K562 (cell line): ENCODE results near the gene PYM1. TPM values are rescaled to one million over a fixed set of nuclear protein-coding genes. Genes with fewer than 3 reads are reported as not detected.

ENCODE experiments used
- CREB1 ChIP-seq, 2 experiments: sonication (generic) in 1 of 2; formaldehyde crosslinking in 1 of 2; IDR thresholded peaks; 2 replicates each; pipeline versions ENCODE4 v1.6.1 to v1.8.0; 2012 to 2022; ENCODE audit warnings: inconsistent platforms in 1 of 2, mild to moderate bottlenecking in 1 of 2, missing genetic modification reagents in 1 of 2, moderate library complexity in 1 of 2
- GABPB1 ChIP-seq: sonication (generic); formaldehyde crosslinking; IDR thresholded peaks from 2 replicates; pipeline ENCODE4 v1.8.0; 2022; ENCODE audit warnings: mild to moderate bottlenecking, missing genetic modification reagents
- KDM5B ChIP-seq: fragments of 200-600 bp; sonication (generic); IDR thresholded peaks from 2 replicates; pipeline ENCODE4 v1.6.1; 2012; ENCODE audit warnings: low read depth, mild to moderate bottlenecking, moderate library complexity, low read length, control low read depth, inconsistent platforms; ENCODE audit not compliant: insufficient replicate concordance
- NUFIP1 ChIP-seq: fragments of 450-650 bp; IDR thresholded peaks from 2 replicates; pipeline ENCODE4 v1.6.1; 2018; ENCODE audit not compliant: partially characterized antibody
- PCBP1 ChIP-seq: fragments of 200-400 bp; formaldehyde crosslinking; IDR thresholded peaks from 2 replicates; pipeline ENCODE4 v1.6.1; 2018; ENCODE audit warnings: mild to moderate bottlenecking, low read depth, low read length; ENCODE audit not compliant: poor library complexity, severe bottlenecking
- PTRF ChIP-seq: fragments of 450-650 bp; IDR thresholded peaks from 2 replicates; pipeline ENCODE4 v1.6.1; 2016; ENCODE audit warnings: mild to moderate bottlenecking, missing genetic modification characterization, missing compliant biosample characterization
- RAD21 ChIP-seq, 2 experiments: fragments of 250-450 bp in 1 of 2; fragments of 450-650 bp in 1 of 2; sonication (Bioruptor Pico) in 1 of 2; formaldehyde crosslinking in 1 of 2; IDR thresholded peaks in 1 of 2; conservative IDR thresholded peaks in 1 of 2; 2 replicates each; pipeline versions ENCODE4 v1.4.0 to v1.8.0; 2020 to 2022; ENCODE audit warnings: mild to moderate bottlenecking in 2 of 2, moderate library complexity in 1 of 2
- XRCC3 ChIP-seq: fragments of 450-650 bp; IDR thresholded peaks from 2 replicates; pipeline ENCODE4 v1.6.1; 2017; ENCODE audit warnings: mild to moderate bottlenecking, moderate library complexity
- ZNF445 ChIP-seq: fragments of 250-450 bp; sonication (Bioruptor Pico); IDR thresholded peaks from 2 replicates; pipeline ENCODE4 v1.4.0; 2020; ENCODE audit warnings: low read depth, mild to moderate bottlenecking, moderate library complexity
- ZNF584 ChIP-seq: fragments of 200-800 bp; sonication (Bioruptor generic); IDR thresholded peaks from 2 replicates; pipeline ENCODE4 v1.6.1; 2016; ENCODE audit warnings: low read depth, mild to moderate bottlenecking, missing genetic modification characterization, missing compliant biosample characterization
- ZNF699 ChIP-seq: fragments of 250-450 bp; sonication (Bioruptor Pico); IDR thresholded peaks from 2 replicates; pipeline ENCODE4 v1.8.0; 2021; ENCODE audit warnings: mild to moderate bottlenecking, moderate library complexity; ENCODE audit not compliant: insufficient replicate concordance
- polyA plus RNA-seq, 8 experiments: library from polyadenylated mRNA; depleted of rRNA in 4 of 8; stranded (reverse) in 5 of 8; unstranded in 3 of 8; fragments of >200 nt; fragmentation: Nextera tagmentation in 2 of 8; fragmentation: Illumina TruSeq in 1 of 8; extraction: Ambion mirVana in 2 of 8; extraction: Trizol in 1 of 8; gene quantifications; 2 replicates each; pipeline versions ENCODE4 v1.2.1 to v1.2.3, GENCODE V29; 2011 to 2014; ENCODE audit warnings: inconsistent platforms in 1 of 8, missing spikeins in 1 of 8
- total RNA-seq, 7 experiments: library from RNA; depleted of rRNA in 6 of 7; stranded (reverse); fragments of >200 nt in 6 of 7; fragmentation: Illumina TruSeq in 2 of 7; extraction: Trizol in 2 of 7; gene quantifications; 2 replicates each; pipeline versions ENCODE4 v1.2.1 to v1.2.3, GENCODE V29; 2011 to 2021; ENCODE audit warnings: low replicate concordance in 1 of 7
- TF ChIP-seq, protein P1 (sequence below), 3 experiments: fragments of 200-800 bp in 1 of 3; sonication (Bioruptor generic) in 1 of 3; sonication (generic) in 1 of 3; formaldehyde crosslinking in 1 of 3; IDR thresholded peaks; 2 replicates each; pipeline versions ENCODE4 v1.6.1 to v1.8.0; 2016 to 2022; ENCODE audit warnings: mild to moderate bottlenecking in 2 of 3, missing compliant biosample characterization in 2 of 3, missing genetic modification characterization in 2 of 3, missing genetic modification reagents in 1 of 3
- TF ChIP-seq, protein P2 (sequence below): fragments of 450-650 bp; IDR thresholded peaks from 2 replicates; pipeline ENCODE4 v1.6.1; 2018; ENCODE audit not compliant: partially characterized antibody
- TF ChIP-seq, protein P3 (sequence below): fragments of 150-350 bp; IDR thresholded peaks from 2 replicates; pipeline ENCODE4 v1.6.1; 2014; ENCODE audit warnings: low read depth, mild to moderate bottlenecking, low read length, borderline replicate concordance
- TF ChIP-seq, protein P4 (sequence below): sonication (generic); formaldehyde crosslinking; IDR thresholded peaks from 2 replicates; pipeline ENCODE4 v1.8.0; 2022; ENCODE audit warnings: mild to moderate bottlenecking, missing genetic modification reagents

The PYM1 gene
- total and polyA plus RNA-seq, 9 of the 15 experiments (the other 6 are each of a cell fraction or from before 2014, with no cell fraction given), result 29.0 to 51.3 (median 34.1) TPM

DNA sequence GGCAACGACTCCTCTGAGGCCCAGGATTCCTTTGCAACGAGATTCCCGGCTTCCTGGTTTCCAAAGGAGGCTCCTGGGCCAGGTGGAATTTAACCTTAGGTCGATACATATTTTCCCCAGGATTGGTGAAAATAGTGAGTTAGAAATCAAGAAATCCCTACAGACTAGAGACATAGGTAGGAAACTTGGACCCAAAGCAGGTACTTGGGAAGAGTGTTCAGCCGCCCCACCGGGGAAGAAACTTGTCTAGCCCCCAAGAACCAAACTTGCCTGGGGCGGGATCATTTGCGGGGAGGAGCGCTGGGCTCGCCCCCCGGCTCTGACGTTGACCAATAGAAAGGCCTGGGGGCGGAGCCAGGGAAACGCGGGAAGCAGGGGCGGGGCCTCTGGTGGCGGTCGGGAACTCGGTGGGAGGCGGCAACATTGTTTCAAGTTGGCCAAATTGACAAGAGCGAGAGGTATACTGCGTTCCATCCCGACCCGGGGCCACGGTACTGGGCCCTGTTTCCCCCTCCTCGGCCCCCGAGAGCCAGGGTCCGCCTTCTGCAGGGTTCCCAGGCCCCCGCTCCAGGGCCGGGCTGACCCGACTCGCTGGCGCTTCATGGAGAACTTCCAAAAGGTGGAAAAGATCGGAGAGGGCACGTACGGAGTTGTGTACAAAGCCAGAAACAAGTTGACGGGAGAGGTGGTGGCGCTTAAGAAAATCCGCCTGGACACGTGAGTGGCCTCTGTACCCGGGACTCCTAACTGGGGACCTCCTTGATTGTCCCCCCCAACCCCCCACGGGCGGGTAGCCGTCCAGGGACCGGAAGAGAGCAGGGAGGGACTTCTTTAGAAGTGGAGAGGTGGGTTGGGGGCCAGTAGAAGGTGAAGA, 39.0 kb upstream of the PYM1 start, which contains the start of gene CDK2 (continued):
- TF ChIP-seq ZNF699 (CRISPR knock-in tag), result no peak
- TF ChIP-seq, protein P1, sequence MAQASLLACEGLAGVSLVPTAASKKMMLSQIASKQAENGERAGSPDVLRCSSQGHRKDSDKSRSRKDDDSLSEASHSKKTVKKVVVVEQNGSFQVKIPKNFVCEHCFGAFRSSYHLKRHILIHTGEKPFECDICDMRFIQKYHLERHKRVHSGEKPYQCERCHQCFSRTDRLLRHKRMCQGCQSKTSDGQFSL (CRISPR knock-in tag; IDR thresholded peaks at IDR 0.05), result peak; percentile 58; the same call in 1 of the 2 replicates
- TF ChIP-seq, protein P1 (tag; IDR thresholded peaks at IDR 0.05), result 0 out of 4 replicates have a peak, but pooled peaks of 1 of the 2 experiments have one; percentile 43
- no peak for TF ChIP-seq ZNF584 (CRISPR knock-in tag)
- TF ChIP-seq, protein P2, sequence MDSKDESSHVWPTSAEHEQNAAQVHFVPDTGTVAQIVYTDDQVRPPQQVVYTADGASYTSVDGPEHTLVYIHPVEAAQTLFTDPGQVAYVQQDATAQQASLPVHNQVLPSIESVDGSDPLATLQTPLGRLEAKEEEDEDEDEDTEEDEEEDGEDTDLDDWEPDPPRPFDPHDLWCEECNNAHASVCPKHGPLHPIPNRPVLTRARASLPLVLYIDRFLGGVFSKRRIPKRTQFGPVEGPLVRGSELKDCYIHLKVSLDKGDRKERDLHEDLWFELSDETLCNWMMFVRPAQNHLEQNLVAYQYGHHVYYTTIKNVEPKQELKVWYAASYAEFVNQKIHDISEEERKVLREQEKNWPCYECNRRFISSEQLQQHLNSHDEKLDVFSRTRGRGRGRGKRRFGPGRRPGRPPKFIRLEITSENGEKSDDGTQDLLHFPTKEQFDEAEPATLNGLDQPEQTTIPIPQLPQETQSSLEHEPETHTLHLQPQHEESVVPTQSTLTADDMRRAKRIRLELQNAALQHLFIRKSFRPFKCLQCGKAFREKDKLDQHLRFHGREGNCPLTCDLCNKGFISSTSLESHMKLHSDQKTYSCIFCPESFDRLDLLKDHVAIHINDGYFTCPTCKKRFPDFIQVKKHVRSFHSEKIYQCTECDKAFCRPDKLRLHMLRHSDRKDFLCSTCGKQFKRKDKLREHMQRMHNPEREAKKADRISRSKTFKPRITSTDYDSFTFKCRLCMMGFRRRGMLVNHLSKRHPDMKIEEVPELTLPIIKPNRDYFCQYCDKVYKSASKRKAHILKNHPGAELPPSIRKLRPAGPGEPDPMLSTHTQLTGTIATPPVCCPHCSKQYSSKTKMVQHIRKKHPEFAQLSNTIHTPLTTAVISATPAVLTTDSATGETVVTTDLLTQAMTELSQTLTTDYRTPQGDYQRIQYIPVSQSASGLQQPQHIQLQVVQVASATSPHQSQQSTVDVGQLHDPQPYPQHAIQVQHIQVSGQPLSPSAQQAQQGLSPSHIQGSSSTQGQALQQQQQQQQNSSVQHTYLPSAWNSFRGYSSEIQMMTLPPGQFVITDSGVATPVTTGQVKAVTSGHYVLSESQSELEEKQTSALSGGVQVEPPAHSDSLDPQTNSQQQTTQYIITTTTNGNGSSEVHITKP, result peak; percentile 4
- no peak for TF ChIP-seq GABPB1 (CRISPR knock-in tag)
- peak; percentile 38 for TF ChIP-seq CREB1 (IDR thresholded peaks at IDR 0.05)
- peak; percentile 41; the same call in 1 of the 2 replicates for TF ChIP-seq CREB1 (CRISPR knock-in tag; IDR thresholded peaks at IDR 0.05)
- TF ChIP-seq, protein P3, sequence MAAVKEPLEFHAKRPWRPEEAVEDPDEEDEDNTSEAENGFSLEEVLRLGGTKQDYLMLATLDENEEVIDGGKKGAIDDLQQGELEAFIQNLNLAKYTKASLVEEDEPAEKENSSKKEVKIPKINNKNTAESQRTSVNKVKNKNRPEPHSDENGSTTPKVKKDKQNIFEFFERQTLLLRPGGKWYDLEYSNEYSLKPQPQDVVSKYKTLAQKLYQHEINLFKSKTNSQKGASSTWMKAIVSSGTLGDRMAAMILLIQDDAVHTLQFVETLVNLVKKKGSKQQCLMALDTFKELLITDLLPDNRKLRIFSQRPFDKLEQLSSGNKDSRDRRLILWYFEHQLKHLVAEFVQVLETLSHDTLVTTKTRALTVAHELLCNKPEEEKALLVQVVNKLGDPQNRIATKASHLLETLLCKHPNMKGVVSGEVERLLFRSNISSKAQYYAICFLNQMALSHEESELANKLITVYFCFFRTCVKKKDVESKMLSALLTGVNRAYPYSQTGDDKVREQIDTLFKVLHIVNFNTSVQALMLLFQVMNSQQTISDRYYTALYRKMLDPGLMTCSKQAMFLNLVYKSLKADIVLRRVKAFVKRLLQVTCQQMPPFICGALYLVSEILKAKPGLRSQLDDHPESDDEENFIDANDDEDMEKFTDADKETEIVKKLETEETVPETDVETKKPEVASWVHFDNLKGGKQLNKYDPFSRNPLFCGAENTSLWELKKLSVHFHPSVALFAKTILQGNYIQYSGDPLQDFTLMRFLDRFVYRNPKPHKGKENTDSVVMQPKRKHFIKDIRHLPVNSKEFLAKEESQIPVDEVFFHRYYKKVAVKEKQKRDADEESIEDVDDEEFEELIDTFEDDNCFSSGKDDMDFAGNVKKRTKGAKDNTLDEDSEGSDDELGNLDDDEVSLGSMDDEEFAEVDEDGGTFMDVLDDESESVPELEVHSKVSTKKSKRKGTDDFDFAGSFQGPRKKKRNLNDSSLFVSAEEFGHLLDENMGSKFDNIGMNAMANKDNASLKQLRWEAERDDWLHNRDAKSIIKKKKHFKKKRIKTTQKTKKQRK, result no peak
- no peak for TF ChIP-seq NUFIP1
- no peak for TF ChIP-seq RAD21 (CRISPR knock-in tag; conservative IDR thresholded peaks at IDR 0.05 in 1 of 2, IDR thresholded peaks at IDR 0.05 in 1 of 2)
- TF ChIP-seq ZNF445 (CRISPR knock-in tag), result no peak
- TF ChIP-seq, protein P4, sequence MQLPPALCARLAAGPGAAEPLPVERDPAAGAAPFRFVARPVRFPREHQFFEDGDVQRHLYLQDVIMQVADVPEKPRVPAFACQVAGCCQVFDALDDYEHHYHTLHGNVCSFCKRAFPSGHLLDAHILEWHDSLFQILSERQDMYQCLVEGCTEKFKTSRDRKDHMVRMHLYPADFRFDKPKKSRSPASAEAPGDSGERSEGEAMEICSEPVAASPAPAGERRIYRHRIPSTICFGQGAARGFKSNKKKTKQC (CRISPR knock-in tag), result no peak; the same call in 1 of the 2 replicates
- TF ChIP-seq PCBP1, result no peak
- TF ChIP-seq PTRF, result no peak
- no peak for TF ChIP-seq XRCC3
- TF ChIP-seq KDM5B, result peak; percentile 49
